ENCODE measurements around the gene VPS39.

DNA sequence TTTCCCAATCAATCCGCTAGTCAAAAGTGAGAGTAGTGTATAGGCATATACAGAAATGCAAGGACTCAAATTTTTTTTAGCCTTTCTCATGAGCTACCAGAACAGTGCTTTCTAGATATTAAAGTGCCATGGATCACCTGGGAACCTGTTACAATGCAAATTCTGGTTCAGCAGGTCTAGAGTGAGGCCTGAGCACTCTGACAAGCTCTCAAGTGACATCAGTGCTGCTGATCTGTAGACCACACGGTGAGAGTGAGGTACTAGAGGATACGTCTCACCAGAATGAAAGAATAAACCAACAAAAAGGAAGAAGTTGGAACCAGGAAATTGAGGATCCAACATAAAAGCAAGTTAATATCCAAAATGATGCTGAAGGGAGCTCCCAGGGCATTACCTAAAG is 97.7 kb downstream of the VPS39 start:
- TF ChIP-seq SP2 (IDR thresholded peaks at IDR 0.05; ENCODE audit: low read length) (no peak), POLR2AphosphoS5 (IDR thresholded peaks at IDR 0.05; ENCODE audit: low read depth, low read length) (no peak)
- TF ChIP-seq, protein P1, sequence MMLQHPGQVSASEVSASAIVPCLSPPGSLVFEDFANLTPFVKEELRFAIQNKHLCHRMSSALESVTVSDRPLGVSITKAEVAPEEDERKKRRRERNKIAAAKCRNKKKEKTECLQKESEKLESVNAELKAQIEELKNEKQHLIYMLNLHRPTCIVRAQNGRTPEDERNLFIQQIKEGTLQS (IDR thresholded peaks at IDR 0.05; ENCODE audit: insufficient read depth, low read depth, low read length), result no peak
